HCT116 (cell line): ENCODE results near the gene ZNRF4. TPM values are rescaled to one million over a fixed set of nuclear protein-coding genes. Genes with fewer than 3 reads are reported as not detected.

ENCODE experiments used
- ATAC-seq: fragments of 200-7000 bp; cut with Tn5 transposase; 2 replicates; pipeline ENCODE4 v1.9.1; 2020; ENCODE audit warnings: mild to moderate bottlenecking, moderate library complexity
- BruUV-seq: library from RNA; stranded (reverse); fragments of 400-500 nt; replicated peaks from 2 replicates; lab custom pipeline; 2021; lab: Mats Ljungman, UMichigan
- CTCF ChIA-PET: fragments of 300-600 bp; sonication (Branson Sonifier 250); formaldehyde crosslinking; loops from one replicate; lab custom pipeline; 2021; ENCODE audit warnings: antibody characterized with exemption; lab: Charles Lee
- POLR2A ChIA-PET: fragments of 300-600, 350-600 bp; sonication (Branson Sonifier 250); formaldehyde crosslinking; loops from one replicate; lab custom pipeline; 2021; ENCODE audit warnings: antibody characterized with exemption; lab: Charles Lee
- RAD21 ChIA-PET, 2 experiments: fragments of 300-600 bp; sonication (Branson Sonifier 250); formaldehyde crosslinking; loops; one replicate each; lab custom pipeline; 2023; ENCODE audit warnings: low total read pairs in 2 of 2; ENCODE audit not compliant: uncharacterized antibody in 2 of 2, unreplicated experiment in 2 of 2, low non-redundant PET in 1 of 2; lab: Charles Lee
- DNase-seq: peaks from one replicate; pipeline ENCODE4 v3.0.0-alpha.2; 2010; ENCODE audit warnings: low read depth, low spot score
- H2AFZ ChIP-seq: fragments of 200-600 bp; shearing (Covaris generic), sonication (generic); 2 replicates; pipeline ENCODE4 v1.6.1; 2017; ENCODE audit warnings: low read depth, mixed run types, mixed read lengths, antibody characterized with exemption, low read length; ENCODE audit not compliant: poor library complexity, severe bottlenecking
- H3K27ac ChIP-seq: 2 replicates; pipeline ENCODE4 v1.5.1; 2012; ENCODE audit warnings: low read depth, low read length
- H3K27me3 ChIP-seq: fragments of 200-600 bp; sonication (generic); 2 replicates; pipeline ENCODE4 v1.6.1; 2016; ENCODE audit warnings: mixed run types, low read length, mixed read lengths; ENCODE audit not compliant: insufficient read depth
- H3K36me3 ChIP-seq, 2 experiments: fragments of 200-500 bp in 1 of 2; fragments of 200-600 bp in 1 of 2; sonication (Bioruptor generic) in 1 of 2; sonication (generic) in 1 of 2; 2 replicates each; pipeline versions ENCODE4 v1.5.1 to v1.6.1; 2014 to 2016; ENCODE audit warnings: low read length in 2 of 2, inconsistent platforms in 1 of 2, mixed read lengths in 1 of 2, mixed run types in 1 of 2; ENCODE audit not compliant: insufficient read depth in 2 of 2, control insufficient read depth in 1 of 2
- H3K4me1 ChIP-seq, 2 experiments: fragments of 200-600 bp in 1 of 2; sonication (generic) in 1 of 2; 2 replicates each; pipeline versions ENCODE4 v1.5.1 to v1.6.1; 2012 to 2017; ENCODE audit warnings: low read length in 2 of 2, inconsistent platforms in 1 of 2, mild to moderate bottlenecking in 1 of 2, mixed read lengths in 1 of 2, mixed run types in 1 of 2, moderate library complexity in 1 of 2; ENCODE audit not compliant: insufficient read depth in 2 of 2, control insufficient read depth in 1 of 2
- H3K4me2 ChIP-seq: fragments of 200-600 bp; sonication (generic); 2 replicates; pipeline ENCODE4 v1.6.1; 2017; ENCODE audit warnings: mixed run types, low read length, mixed read lengths
- H3K4me3 ChIP-seq, 2 experiments: fragments of 200-600 bp in 1 of 2; sonication (generic) in 1 of 2; replicated peaks in 1 of 2; 2 replicates each; pipeline ENCODE4 v1.5.1; 2011 to 2016; ENCODE audit warnings: low read length in 2 of 2, control low read depth in 1 of 2, low read depth in 1 of 2, mild to moderate bottlenecking in 1 of 2, mixed read lengths in 1 of 2, mixed run types in 1 of 2
- H3K79me2 ChIP-seq: fragments of 200-600 bp; sonication (generic); 2 replicates; pipeline ENCODE4 v1.6.1; 2017; ENCODE audit warnings: mild to moderate bottlenecking, mixed run types, low read length, moderate library complexity, mixed read lengths; ENCODE audit not compliant: insufficient read depth
- H3K9ac ChIP-seq: fragments of 200-600 bp; sonication (generic); 2 replicates; pipeline ENCODE4 v1.6.1; 2016; ENCODE audit warnings: low read length, mixed read lengths
- H3K9me2 ChIP-seq: fragments of 200-600 bp; sonication (generic), shearing (Covaris generic); 2 replicates; pipeline ENCODE4 v1.6.1; 2017; ENCODE audit warnings: mixed run types, mild to moderate bottlenecking, moderate library complexity; ENCODE audit not compliant: insufficient read depth
- H3K9me3 ChIP-seq, 2 experiments: fragments of 200-500 bp in 1 of 2; fragments of 200-600 bp in 1 of 2; sonication (Bioruptor generic) in 1 of 2; sonication (generic) in 1 of 2; 2 replicates each; pipeline ENCODE4 v1.6.1; 2014 to 2017; ENCODE audit warnings: low read length in 2 of 2, mixed read lengths in 2 of 2, inconsistent platforms in 1 of 2, low read depth in 1 of 2, mild to moderate bottlenecking in 1 of 2, mixed run types in 1 of 2, moderate library complexity in 1 of 2; ENCODE audit not compliant: control insufficient read depth in 1 of 2, insufficient read depth in 1 of 2
- H4K20me1 ChIP-seq: fragments of 200-600 bp; sonication (generic), shearing (Covaris generic); 2 replicates; pipeline ENCODE4 v1.6.1; 2017; ENCODE audit warnings: mixed run types, mild to moderate bottlenecking, moderate library complexity; ENCODE audit not compliant: insufficient read depth
- EGR1 ChIP-seq: IDR thresholded peaks from 2 replicates; pipeline ENCODE4 v1.6.1; 2012; ENCODE audit warnings: low read depth
- MAX ChIP-seq: IDR thresholded peaks from 2 replicates; pipeline ENCODE4 v1.6.1; 2012
- POLR2AphosphoS5 ChIP-seq: IDR thresholded peaks from 2 replicates; pipeline ENCODE4 v1.6.1; 2011; ENCODE audit warnings: mild to moderate bottlenecking, low read depth, low read length, moderate library complexity
- REST ChIP-seq: IDR thresholded peaks from 2 replicates; pipeline ENCODE4 v1.6.1; 2012; ENCODE audit warnings: low read depth
- TCF7L2 ChIP-seq: IDR thresholded peaks from 2 replicates; pipeline ENCODE4 v1.7.0; 2011; ENCODE audit warnings: borderline replicate concordance, inconsistent platforms; ENCODE audit not compliant: insufficient read depth, insufficient read length; ENCODE audit errors: extremely low read depth
- ZFX ChIP-seq: fragments of 450-650 bp; IDR thresholded peaks from 2 replicates; pipeline ENCODE4 v1.6.1; 2017
- intact Hi-C: fragments of 100-400 bp; cut with micrococcal nuclease; formaldehyde crosslinking; loops from 2 replicates; pipeline ENCODE4 v1.10.0; 2022
- total RNA-seq: library from RNA; stranded (reverse); gene quantifications from one replicate; pipeline ENCODE4 v1.2.1, GENCODE V29; 2021; ENCODE audit not compliant: unreplicated experiment

The ZNRF4 gene
- total RNA-seq, 1 experiment from 2014 or later: not detected

GRCh38 chr19:5447700-5448311, 7.4 kb upstream of the ZNRF4 start:
- intact Hi-C loops: no loop called here
- H3K9ac ChIP-seq: no peak overlapping the region
- H3K27me3 ChIP-seq: 0 out of 2 replicates have a peak, but pooled peaks cover 8% of the 10 kb centered on the region
- no peak overlapping the region for H2AFZ ChIP-seq
- CTCF ChIA-PET: no interaction called here
- no peaks in the 10 kb centered on the region for H3K9me2 ChIP-seq
- H3K4me2 ChIP-seq: no peak overlapping the region
- H3K27ac ChIP-seq: no peak overlapping the region
- no peaks in the 10 kb centered on the region for H3K36me3 ChIP-seq
- no peak for TF ChIP-seq MAX
- TF ChIP-seq POLR2AphosphoS5: no peak
- TF ChIP-seq TCF7L2: no peak
- no peak for TF ChIP-seq ZFX
- TF ChIP-seq EGR1: no peak
- TF ChIP-seq REST: no peak
- POLR2A ChIA-PET: no interaction called here
- DNase-seq: no peak
- H4K20me1 ChIP-seq: no peaks in the 10 kb centered on the region
- no peaks in the 10 kb centered on the region for H3K79me2 ChIP-seq
- peaks cover 0 to 6% of the 10 kb centered on the region in 2 experiments; a peak in 1 of 4 replicates for H3K4me1 ChIP-seq
- H3K9me3 ChIP-seq: no peaks in the 10 kb centered on the region
- no peak overlapping the region for H3K4me3 ChIP-seq
- ATAC-seq: no peak
- no TSS peak for BruUV-seq
- RAD21 ChIA-PET: interaction anchor here in 1 of 2 experiments (0.6 kb wide), 1 partner anchor 352 kb away, joined by 3 read pairs; no protein-coding TSS in a partner anchor
